Endothelial cell (in vitro differentiated cells): ENCODE measurements around the gene PTGS2. TPM values are rescaled to one million over a fixed set of nuclear protein-coding genes. Genes with fewer than 3 reads are reported as not detected.

Experiments
- DNase-seq: peaks from one replicate; pipeline ENCODE4 v3.0.0; 2021; ENCODE audit warnings: low spot score
- H3K27ac Mint-ChIP-seq: one replicate; pipeline ENCODE4 v1.8.0; 2021; ENCODE audit warnings: mixed read lengths, inconsistent platforms; ENCODE audit not compliant: unreplicated experiment
- H3K27me3 Mint-ChIP-seq: one replicate; pipeline ENCODE4 v1.8.0; 2021; ENCODE audit warnings: mild to moderate bottlenecking, moderate library complexity, mixed read lengths, inconsistent platforms; ENCODE audit not compliant: unreplicated experiment
- H3K36me3 Mint-ChIP-seq: one replicate; pipeline ENCODE4 v1.8.0; 2021; ENCODE audit warnings: mild to moderate bottlenecking, low read depth, mixed read lengths, inconsistent platforms; ENCODE audit not compliant: unreplicated experiment
- H3K4me1 Mint-ChIP-seq: one replicate; pipeline ENCODE4 v1.8.0; 2021; ENCODE audit warnings: mild to moderate bottlenecking, mixed read lengths, inconsistent platforms; ENCODE audit not compliant: unreplicated experiment
- H3K4me3 Mint-ChIP-seq: one replicate; pipeline ENCODE4 v1.8.0; 2021; ENCODE audit warnings: mild to moderate bottlenecking, mixed read lengths, inconsistent platforms; ENCODE audit not compliant: unreplicated experiment
- H3K9me3 Mint-ChIP-seq: one replicate; pipeline ENCODE4 v1.8.0; 2021; ENCODE audit warnings: mixed read lengths, inconsistent platforms; ENCODE audit not compliant: unreplicated experiment
- total RNA-seq: library from RNA; stranded (reverse); fragmentation: NEBNext Ultra II Directional; extraction: Animal tissue kit (Norgen Biotek cat#: 25700); gene quantifications from one replicate; pipeline ENCODE4 v1.2.1, GENCODE V29; 2021; ENCODE audit not compliant: unreplicated experiment
- TF ChIP-seq, protein P1 (sequence below): fragments of 200-600 bp; sonication (generic); IDR thresholded peaks from one replicate; pipeline ENCODE4 v1.5.0; 2021; ENCODE audit warnings: antibody characterized with exemption; ENCODE audit not compliant: unreplicated experiment

Gene PTGS2
- total RNA-seq, 1 donor from 2014 or later = 22.2 TPM

DNA sequence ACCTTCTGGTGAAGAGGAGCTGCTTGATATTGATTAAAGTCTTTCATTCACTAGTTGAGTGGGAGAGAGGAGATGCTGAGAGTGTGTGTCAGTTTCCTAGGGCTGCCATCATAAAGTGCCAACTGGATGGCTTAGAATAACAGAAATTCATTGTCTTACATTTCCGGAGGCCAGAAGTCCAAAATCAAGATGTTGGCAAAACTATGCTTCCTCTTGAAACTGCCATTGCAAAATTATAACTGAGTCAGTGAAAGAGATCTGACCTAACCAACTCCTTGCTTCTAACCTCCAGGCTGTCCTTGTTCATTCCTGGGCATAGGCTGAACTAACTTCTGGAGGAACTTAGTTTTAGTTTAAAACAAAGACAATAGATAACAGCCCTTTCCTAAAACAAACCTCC is 47.1 kb downstream of the PTGS2 start:
- DNase-seq = no peak
- no peak overlapping the region for H3K4me3 Mint-ChIP-seq
- H3K4me1 Mint-ChIP-seq = peaks cover 5% of the 10 kb centered on the region
- no peaks in the 10 kb centered on the region for H3K36me3 Mint-ChIP-seq
- H3K9me3 Mint-ChIP-seq = peaks cover 4% of the 10 kb centered on the region
- TF ChIP-seq, protein P1, sequence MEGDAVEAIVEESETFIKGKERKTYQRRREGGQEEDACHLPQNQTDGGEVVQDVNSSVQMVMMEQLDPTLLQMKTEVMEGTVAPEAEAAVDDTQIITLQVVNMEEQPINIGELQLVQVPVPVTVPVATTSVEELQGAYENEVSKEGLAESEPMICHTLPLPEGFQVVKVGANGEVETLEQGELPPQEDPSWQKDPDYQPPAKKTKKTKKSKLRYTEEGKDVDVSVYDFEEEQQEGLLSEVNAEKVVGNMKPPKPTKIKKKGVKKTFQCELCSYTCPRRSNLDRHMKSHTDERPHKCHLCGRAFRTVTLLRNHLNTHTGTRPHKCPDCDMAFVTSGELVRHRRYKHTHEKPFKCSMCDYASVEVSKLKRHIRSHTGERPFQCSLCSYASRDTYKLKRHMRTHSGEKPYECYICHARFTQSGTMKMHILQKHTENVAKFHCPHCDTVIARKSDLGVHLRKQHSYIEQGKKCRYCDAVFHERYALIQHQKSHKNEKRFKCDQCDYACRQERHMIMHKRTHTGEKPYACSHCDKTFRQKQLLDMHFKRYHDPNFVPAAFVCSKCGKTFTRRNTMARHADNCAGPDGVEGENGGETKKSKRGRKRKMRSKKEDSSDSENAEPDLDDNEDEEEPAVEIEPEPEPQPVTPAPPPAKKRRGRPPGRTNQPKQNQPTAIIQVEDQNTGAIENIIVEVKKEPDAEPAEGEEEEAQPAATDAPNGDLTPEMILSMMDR = no peak
- H3K27ac Mint-ChIP-seq = no peak overlapping the region
- H3K27me3 Mint-ChIP-seq = peaks cover 4% of the 10 kb centered on the region

DNA sequence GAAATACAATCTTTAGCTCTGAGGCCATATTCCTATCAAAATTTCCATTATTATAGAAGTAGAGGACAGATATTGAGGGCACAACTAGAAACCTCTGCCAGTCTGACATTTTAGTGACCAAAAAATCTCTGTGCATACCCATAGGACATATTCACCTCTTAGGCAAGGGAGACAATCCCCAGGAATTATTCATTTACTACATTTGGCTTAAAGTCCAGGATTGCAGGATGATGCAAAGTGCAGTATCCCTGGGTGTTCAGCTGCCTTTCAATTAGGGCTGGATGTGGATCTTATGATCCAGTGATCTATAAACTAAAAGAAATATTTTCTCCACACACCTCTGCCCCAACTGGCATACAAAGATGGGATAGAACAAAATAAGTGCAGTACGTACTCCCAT is 50.9 kb downstream of the PTGS2 start:
- no peaks in the 10 kb centered on the region for H3K9me3 Mint-ChIP-seq
- H3K27ac Mint-ChIP-seq = no peak overlapping the region
- TF ChIP-seq, protein P1 = no peak
- peaks cover 6% of the 10 kb centered on the region for H3K4me1 Mint-ChIP-seq
- no peaks in the 10 kb centered on the region for H3K36me3 Mint-ChIP-seq
- no peaks in the 10 kb centered on the region for H3K27me3 Mint-ChIP-seq
- no peak overlapping the region for H3K4me3 Mint-ChIP-seq
- DNase-seq = no peak

DNA sequence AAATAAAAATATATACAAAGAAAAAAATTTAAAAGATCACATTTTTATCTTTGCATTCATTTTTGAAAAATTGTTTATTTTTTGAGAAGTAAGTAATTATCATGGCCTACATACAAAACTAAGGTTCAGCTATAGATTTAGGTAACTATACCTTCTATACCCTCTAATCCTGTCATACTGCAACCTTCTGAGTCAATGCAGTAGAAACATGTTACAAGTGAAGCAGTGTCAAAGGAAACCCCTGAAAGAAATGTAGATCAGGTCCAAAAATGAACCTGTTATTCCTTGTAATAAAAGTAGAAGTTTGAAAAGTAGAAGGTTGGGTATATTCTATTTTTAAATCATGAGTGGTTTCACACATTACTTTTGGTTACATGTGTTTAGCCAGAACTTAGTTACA is 51.3 kb downstream of the PTGS2 start:
- no peak overlapping the region for H3K27ac Mint-ChIP-seq

DNA sequence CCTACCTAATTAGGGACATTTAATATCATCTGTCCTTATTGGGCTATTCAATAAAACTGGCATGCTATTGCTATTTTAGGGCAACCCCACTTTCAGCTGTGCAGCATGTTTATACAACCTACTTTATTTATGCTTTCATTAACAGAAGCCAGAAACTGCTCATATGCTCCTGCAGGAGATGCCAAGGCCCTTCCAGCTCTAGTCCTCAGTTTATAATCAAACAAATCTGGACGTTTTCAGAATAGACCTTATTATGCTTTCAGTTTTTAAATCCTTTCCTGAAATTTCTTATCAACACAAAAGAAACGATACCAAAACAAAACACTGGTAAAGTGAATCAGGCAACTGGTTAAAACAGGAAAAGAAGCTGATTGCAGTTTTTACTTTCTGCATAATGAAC is 53.2 kb downstream of the PTGS2 start:
- Mint-ChIP-seq H3K4me1 (peaks cover 6% of the 10 kb centered on the region), H3K36me3 (no peaks in the 10 kb centered on the region), H3K27me3 (peaks cover 2% of the 10 kb centered on the region), H3K27ac (peak overlapping the region; percentile 89), H3K4me3 (no peak overlapping the region), H3K9me3 (no peaks in the 10 kb centered on the region)
- no peak for DNase-seq
- TF ChIP-seq, protein P1 = no peak

More for the DNA sequence above, 51.3 kb downstream of the PTGS2 start:
- Mint-ChIP-seq H3K4me1 (peaks cover 6% of the 10 kb centered on the region), H3K4me3 (no peak overlapping the region), H3K9me3 (no peaks in the 10 kb centered on the region), H3K36me3 (no peaks in the 10 kb centered on the region), H3K27me3 (no peaks in the 10 kb centered on the region)
- TF ChIP-seq, protein P1 = no peak
- DNase-seq = no peak

DNA sequence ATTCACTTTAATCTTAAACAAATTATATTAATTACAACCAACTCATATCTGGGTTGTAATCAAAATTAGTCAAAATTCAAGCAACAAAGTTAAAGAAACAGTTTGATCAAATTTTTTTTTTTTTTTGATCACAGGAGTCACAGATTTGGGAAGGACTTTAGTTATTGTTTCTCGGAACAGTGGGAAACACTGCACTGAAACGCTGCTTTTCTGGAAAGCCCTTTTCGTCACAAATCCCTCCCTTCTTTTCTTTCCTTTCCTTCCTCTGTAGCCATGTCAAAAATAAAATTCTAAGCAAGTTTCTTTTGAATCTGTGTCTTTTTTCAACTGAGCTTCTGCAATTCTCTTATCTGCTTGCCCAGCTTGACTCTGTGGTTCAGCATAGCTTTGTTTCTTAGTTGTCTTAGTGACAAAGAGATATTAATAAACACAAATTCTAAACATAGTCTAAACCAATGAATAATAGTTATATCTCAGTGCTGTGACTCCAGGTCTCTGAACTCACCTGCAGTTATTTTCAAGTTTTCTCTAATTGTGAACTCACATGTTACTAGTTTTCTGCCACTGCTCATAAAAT is 53.8 kb downstream of the PTGS2 start:
- Mint-ChIP-seq H3K36me3 (no peaks in the 10 kb centered on the region), H3K27me3 (peaks cover 2% of the 10 kb centered on the region), H3K4me1 (peaks cover 6% of the 10 kb centered on the region), H3K9me3 (no peaks in the 10 kb centered on the region), H3K27ac (peak overlapping the region; percentile 89), H3K4me3 (no peak overlapping the region)
- DNase-seq = no peak
- TF ChIP-seq, protein P1 = no peak
